ENCODE data around the gene AGAP3.
A peak's percentile ranks its signal among the peaks of the same experiment; 100 is the strongest.

Gene AGAP3

DNA sequence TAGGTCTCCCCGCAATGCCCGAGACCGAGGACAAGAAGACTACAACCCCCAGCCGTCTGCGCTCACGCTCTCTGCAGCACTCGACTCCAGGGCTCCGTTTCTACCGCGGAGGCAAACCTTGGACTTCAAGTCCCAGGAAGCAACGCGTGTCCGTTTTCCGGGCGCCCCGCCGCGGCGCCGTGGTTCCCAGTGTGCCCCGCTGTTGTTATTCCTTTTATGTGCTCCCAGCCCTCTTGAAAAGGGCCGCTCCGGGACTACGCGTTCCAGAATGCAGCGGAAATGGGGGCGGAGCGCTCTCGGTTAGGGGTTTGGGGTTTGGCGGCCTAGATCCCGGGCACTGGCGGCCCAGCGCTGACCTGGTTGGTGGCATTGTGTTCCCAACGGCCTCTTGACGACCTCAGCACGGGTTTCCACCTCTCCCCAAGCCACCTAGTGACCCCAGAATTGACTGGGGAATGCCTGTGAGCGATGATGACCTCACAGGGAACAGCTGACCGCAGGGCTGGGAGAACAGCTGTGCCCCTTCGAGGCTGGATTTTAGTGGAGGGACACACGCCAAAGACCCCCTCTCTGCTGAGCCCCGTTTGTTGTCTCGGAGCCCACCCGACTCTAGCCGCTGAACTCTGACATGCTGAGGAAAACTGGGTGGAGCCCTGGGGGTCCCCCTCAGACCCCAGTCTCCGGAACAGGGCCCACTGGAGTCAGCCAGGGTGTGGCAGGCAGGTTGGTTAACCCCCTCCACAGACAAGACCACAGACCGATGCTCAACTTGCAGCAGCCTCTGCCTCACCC, 28.1 kb upstream of the AGAP3 start:
- peak; percentile 92 for DNase-seq

DNA sequence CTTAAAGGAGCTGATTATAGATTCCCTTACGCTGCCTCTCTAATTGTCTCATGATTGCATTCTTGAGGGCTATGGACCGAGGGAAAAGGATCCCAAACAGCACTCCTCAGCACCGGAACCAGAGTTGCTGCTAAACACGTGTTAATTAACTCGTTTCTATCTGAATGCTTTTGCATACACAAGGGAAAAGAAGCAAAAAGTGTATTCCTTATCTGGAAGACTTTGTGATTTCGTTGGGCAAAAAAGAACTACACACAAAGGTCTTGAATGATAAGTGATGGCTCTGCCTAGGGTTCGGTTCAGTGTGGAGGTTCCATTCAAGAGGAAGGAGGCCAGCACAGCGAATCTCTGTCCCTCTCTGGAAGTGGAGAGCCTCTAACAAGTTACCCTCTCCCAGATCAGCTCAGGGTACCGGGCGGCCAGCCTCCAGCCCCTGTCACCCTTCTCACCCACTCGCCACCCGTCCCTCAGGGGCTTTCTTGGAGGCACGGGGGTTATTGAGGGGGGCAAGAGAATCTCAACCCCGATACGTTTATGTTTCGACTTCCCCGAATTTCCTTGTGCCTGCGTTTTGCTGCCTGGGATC, 27.4 kb upstream of the AGAP3 start:
- DNase-seq, result no peak

DNA sequence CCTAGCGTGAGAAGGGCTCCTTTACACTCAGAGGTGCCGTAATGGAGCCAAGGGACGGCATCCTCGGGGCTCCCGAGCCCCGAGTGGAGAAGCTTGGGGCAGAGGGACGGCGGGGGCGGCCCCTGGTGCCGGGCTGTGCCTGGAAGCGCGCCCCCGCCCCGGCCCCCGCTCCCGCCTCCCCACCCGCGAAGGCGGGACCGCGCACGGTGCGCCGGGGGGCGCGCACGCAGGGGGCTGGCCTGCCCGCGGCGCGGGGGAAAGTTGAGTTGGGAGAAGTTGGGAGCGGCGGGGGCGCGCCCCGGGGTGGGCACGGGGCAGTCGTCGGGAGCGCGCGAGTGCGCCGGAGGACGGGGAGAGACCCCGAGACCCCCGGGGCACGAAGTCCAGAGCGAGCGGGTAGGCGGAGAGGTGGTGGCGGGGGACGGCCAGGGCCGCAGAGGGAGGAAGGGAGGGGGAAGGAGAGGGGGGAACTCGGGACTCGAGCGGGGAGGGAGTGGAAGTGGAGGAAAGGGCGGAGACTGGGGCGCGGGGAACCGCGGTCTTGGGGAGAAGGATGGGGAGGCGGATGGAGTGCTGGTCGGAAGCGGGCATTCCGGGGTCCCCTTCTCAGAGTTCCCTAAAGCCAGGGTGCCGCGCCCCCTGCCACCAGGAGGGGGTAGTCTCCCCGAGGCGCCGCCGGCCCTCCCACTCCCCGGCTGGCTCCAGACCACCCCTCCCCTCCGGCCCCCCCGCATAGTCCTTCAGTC, 26.7 kb upstream of the AGAP3 start, which contains the start of gene SLC4A2:
Gene SLC4A2, plus strand, starts transcription at position 223 of the 746 bp plus-strand sequence. CDS start 2,399 bp downstream, outside the sequence.
- DNase-seq, result no peak

DNA sequence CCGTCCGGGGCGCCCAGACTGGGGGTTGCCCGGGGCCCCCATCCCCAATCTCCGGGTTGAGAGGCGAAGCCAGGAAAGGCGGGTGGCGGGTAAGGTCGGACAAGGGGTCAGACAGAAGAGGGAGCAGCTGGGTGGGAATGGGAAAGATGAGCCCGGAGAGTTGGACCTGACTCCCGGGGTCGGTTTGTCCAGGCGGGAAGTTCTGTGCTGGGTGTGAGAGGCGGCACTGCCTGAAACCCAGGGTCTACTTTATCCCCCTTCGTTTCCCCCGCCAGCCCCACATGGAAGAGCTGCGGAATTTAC, 26.2 kb upstream of the AGAP3 start:
- no peak for DNase-seq

- DNase-seq, result no peak
Observed at GRCh38 chr7:151060416-151061212, 25.7 kb upstream of the AGAP3 start.

DNA sequence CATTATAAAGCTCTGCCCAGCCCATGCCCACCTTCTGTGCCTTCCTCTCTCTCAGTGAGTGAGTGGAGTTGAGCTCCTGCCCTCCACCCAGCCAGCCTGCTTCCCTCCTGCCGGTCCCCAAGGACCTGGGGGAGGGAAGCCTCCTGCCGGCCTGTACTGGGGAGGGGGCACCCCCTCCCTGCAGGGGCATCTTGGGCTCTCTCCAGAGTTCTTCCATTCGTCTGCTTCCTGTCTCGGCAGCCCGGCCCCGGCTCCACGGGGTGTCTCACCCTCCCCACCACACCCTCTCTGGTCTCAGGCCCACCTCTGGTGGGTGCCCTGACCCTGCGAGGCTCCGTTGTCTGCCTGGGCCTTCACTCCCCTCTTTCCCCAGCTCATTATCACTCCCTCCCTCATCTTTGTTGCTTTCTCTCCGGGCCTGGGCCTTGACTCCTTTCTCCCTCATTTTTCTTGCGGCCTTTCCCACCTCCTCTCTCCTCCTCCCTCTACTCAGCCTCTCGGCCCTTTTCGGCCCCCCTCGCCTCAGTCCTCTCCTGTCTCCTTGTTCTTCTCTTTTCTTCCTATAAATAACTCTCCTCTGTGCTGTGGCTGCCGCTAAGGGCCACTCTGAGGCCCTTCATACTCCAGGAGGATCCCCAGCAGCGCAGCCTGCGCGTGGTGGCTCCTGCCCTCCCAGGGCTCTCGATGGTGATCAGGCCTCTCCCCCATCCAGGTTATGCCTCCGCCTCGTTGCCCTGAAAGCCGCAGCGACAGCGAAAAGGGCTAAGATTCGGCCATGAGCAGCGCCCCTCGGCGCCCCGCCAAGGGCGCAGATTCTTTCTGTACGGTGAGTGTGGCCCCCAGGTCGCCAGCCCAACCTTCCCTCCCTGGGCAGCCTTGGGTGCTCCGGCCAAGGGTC, 24.8 kb upstream of the AGAP3 start:
- DNase-seq, result no peak

DNA sequence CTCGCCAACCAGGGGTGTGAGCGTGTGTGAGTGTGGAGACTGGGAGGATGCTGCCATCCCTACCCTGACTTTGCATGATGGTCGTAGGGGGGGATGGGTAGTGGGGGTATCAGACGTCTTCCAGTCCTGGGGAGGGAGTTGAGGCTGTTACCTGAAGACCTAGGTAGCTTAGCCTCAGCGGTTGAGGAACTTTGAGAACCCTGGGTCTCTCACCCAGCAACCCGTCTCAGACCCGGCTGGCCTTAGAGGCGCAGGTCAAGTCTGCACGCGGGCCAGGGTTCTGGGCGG, 24.2 kb upstream of the AGAP3 start:
- DNase-seq, result no peak

GRCh38 chr7:151062399-151063211, 23.7 kb upstream of the AGAP3 start:
- DNase-seq, result no peak

GRCh38 chr7:151063212-151063561, 23.1 kb upstream of the AGAP3 start:
- DNase-seq, result no peak

- DNase-seq, result no peak
Observed at GRCh38 chr7:151064454-151064853, 21.8 kb upstream of the AGAP3 start.

DNA sequence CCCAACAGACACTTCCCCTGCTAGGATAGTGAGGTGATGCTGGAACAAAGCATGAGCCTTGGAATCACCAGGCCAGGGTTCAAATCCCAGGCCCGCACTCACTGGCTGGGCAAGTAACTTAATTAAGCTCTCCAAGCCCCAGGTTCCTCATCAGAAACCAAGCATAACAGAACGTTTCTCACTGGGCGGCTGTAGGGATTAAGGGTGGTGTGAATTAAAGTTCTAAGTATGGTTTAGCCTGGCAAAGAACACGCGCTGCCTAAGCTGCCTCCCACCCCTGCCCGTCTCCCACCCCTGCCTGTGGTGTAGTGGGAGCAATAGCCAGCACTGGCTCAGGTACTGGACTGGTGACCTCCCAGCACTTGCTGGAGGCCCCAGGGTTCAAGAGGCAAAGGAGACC, 21.3 kb upstream of the AGAP3 start:
- no peak for DNase-seq

DNA sequence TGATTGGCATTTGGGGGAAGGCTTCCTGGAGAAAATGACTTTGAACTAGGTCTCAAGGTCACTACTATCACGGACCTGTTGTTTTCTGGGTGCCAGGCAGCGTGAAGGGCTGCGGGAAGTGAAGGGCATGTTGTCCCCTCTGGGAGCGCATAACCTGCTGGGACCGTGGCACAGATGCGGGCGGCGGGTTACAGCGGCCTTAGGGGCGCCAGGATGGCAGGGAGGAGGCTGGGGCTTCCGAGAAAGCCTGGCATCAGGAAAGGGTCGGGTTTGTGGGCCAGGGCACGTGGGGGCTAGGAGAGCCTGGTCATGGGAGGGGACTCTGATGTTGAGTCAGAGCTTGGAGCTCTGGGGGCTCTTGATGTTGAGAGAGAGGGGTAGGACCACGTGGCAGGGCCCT, 20.8 kb upstream of the AGAP3 start:
- no peak for DNase-seq

DNA sequence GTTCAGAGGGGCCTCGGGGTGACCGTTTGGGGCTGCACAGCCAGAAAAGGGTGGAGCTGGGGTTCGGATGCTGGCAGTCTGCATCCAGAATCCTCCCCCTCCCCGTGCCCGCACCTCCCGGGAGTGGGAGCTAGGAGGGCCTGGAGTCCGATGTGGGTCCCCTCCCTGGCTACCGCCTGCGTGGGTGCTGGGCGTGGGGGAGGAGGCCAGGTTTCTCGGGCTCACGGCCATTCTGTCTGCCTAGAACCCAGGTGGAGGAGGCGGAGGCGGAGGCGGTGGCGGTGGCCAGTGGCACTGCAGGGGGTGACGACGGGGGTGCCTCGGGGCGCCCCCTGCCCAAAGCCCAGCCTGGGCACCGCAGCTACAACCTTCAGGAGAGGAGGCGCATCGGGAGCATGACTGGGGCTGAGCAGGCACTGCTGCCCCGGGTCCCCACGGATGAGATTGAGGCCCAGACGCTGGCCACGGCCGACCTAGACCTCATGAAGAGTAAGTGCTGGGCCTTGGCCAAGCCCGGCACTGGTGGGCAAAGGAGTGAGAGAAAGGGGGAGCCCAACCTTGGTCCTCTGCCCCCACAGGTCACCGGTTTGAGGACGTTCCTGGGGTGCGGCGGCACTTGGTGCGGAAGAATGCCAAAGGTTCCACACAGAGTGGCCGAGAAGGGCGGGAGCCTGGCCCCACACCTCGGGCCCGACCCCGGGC, 19.9 kb upstream of the AGAP3 start:
- DNase-seq, result no peak

DNA sequence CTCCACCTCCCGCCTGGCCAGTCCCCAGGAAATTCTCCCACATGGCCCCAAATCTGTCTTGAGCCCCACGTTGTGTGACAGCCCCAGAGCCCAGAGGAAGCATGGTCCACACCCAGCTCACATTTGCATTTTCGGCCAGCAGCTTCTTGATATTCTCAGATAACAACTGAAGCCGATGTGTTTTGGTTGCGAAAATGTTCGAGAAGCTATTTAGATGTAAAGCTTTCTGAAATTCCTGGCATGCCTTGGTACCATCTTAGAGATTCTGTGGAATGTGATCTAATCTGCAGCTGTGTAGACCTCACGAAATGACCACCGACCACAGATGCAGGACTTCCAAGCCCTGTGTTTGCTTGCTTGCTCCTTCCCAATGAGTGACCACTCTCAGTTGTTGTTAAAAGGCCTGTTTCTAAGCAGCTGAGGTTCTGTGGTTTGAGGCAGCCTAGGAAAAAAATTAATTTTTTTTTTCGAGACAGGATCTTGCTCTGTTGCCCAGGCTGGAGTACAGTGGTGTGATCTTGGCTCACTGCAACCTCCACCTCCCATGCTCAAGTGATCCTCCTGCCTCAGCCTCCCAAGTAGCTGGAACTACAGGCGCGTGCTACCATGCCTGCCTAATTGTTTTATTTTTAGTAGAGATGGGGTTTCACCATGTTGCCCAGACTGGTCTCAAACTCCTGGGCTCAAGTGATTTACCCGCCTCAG, 18.1 kb upstream of the AGAP3 start:
- no peak for DNase-seq

DNA sequence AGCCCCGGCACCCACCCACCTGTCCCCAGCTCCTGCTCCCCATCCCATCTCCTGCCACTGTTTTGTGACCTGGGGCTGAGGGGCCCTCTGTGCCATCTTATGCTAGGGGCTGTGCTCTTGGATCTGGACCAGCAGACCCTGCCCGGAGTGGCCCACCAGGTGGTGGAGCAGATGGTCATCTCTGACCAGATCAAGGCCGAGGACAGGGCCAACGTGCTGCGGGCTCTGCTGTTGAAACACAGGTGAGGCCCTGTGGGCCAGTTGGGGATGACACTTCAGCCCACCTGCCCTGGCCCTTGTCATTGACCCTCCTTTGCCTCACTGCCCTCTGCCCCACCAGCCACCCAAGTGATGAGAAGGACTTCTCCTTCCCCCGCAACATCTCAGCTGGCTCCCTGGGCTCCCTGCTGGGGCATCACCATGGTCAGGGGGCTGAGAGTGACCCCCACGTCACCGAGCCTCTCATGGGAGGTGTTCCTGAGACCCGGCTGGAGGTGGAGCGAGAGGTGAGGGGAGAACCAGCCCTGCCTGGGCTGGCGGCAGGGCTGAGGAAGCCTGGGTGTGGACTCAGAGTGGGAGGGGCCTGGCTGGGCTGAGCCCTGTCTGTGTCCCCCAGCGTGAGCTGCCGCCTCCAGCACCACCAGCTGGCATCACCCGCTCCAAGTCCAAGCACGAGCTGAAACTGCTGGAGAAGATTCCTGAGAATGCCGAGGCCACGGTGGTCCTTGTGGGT, 16.3 kb upstream of the AGAP3 start:
- DNase-seq, result no peak

DNA sequence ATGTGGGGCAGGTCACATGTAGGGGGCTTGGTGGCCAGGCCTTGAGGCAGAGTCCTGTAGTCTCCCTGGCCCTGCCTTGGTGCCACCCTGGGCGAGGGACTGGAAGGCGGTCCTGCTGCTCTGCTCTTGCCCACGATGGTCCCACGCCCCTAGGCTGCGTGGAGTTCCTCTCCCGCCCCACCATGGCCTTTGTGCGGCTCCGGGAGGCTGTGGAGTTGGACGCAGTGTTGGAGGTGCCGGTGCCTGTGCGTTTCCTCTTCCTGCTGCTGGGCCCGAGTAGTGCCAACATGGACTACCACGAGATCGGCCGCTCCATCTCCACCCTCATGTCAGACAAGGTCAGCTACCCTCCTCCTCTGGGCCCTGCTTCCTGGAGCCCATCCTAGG, 15.7 kb upstream of the AGAP3 start:
- no peak for DNase-seq

- DNase-seq, result no peak
Observed at GRCh38 chr7:151071032-151071866, 15.0 kb upstream of the AGAP3 start.

- no peak for DNase-seq
Observed at GRCh38 chr7:151073990-151074389, 12.3 kb upstream of the AGAP3 start.

Measured in NCI-H1436 treated with DMSO at 0.1 percent for 48 hours (cell line).